Upper lobe of right lung (tissue), 1 donor: ENCODE measurements around the gene LONRF3. TPM values are rescaled to one million over a fixed set of nuclear protein-coding genes. Genes with fewer than 3 reads are reported as not detected.
A peak's percentile ranks its signal among the peaks of the same experiment; 100 is the strongest.
"Not testable (repeated sequence)": the region's sequence is repeated elsewhere in the genome, so short reads cannot be mapped to it uniquely, and the experiment has no call there.

Experiments
- ATAC-seq: fragments of 200-7000 bp; cut with Tn5 transposase; one replicate; pipeline ENCODE4 v1.9.1; 2020; ENCODE audit warnings: mild to moderate bottlenecking, moderate library complexity
- DNase-seq: peaks from one replicate; pipeline ENCODE4 v3.0.0-alpha.2; 2020
- H3K27ac ChIP-seq: fragments of 200-600 bp; one replicate; pipeline ENCODE4 v1.8.0; 2022
- H3K27me3 ChIP-seq: fragments of 200-600 bp; one replicate; pipeline ENCODE4 v1.8.0; 2022; ENCODE audit warnings: mild to moderate bottlenecking
- H3K36me3 ChIP-seq: fragments of 200-600 bp; one replicate; pipeline ENCODE4 v1.8.0; 2022
- H3K4me1 ChIP-seq: fragments of 200-600 bp; one replicate; pipeline ENCODE4 v1.8.0; 2022
- H3K4me3 ChIP-seq: fragments of 200-600 bp; one replicate; pipeline ENCODE4 v1.8.0; 2022; ENCODE audit warnings: mild to moderate bottlenecking
- H3K9me3 ChIP-seq: fragments of 200-600 bp; one replicate; pipeline ENCODE4 v1.8.0; 2022
- CTCF ChIP-seq: fragments of 200-600 bp; IDR thresholded peaks from one replicate; pipeline ENCODE4 v1.8.0; 2022; ENCODE audit warnings: antibody characterized with exemption
- intact Hi-C: fragments of 100-400 bp; cut with DNase I; formaldehyde crosslinking; loops from one replicate; pipeline ENCODE4 v1.11.0; 2022
- total RNA-seq: library from RNA; stranded (reverse); fragmentation: NEBNext Ultra II Directional; extraction: Animal tissue kit (Norgen Biotek cat#: 25700); gene quantifications from one replicate; pipeline ENCODE4 v1.2.1, GENCODE V29; 2021
- donor health status: DM: no; HTN: yes; CAD: no; lungs with severe emphysema.

Gene LONRF3
- total RNA-seq, 1 donor from 2014 or later: 24.4 TPM

GRCh38 chrX:118988911-118989310 lies 14.5 kb downstream of the LONRF3 start:
- Histone ChIP-seq H3K4me3 (no peak overlapping the region), H3K4me1 (no peaks in the 10 kb centered on the region), H3K27me3 (no peaks in the 10 kb centered on the region), H3K36me3 (peaks cover 23% of the 10 kb centered on the region), H3K27ac (no peak overlapping the region), H3K9me3 (no peaks in the 10 kb centered on the region)
- no peak for TF ChIP-seq CTCF
- ATAC-seq (no peak), DNase-seq (no peak)
- intact Hi-C loops: no loop called here

- no peaks in the 10 kb centered on the region for H3K9me3 ChIP-seq
- DNase-seq (no peak), ATAC-seq (no peak)
- no peaks in the 10 kb centered on the region for H3K4me1 ChIP-seq
- peaks cover 23% of the 10 kb centered on the region for H3K36me3 ChIP-seq
- H3K27ac ChIP-seq: no peak overlapping the region
- TF ChIP-seq CTCF: no peak
- no peak overlapping the region for H3K4me3 ChIP-seq
- intact Hi-C loops: no loop called here
- no peaks in the 10 kb centered on the region for H3K27me3 ChIP-seq
Measured at GRCh38 chrX:118989886-118990285, 15.5 kb downstream of the LONRF3 start.

GRCh38 chrX:118990512-118991227 lies 16.3 kb downstream of the LONRF3 start:
- ATAC-seq (no peak), DNase-seq (no peak)
- TF ChIP-seq CTCF: no peak
- intact Hi-C loops: no loop called here
- no peaks in the 10 kb centered on the region for H3K9me3 ChIP-seq
- H3K4me1 ChIP-seq: no peaks in the 10 kb centered on the region
- no peak overlapping the region for H3K4me3 ChIP-seq
- no peaks in the 10 kb centered on the region for H3K27me3 ChIP-seq
- peaks cover 23% of the 10 kb centered on the region for H3K36me3 ChIP-seq
- H3K27ac ChIP-seq: no peak overlapping the region

GRCh38 chrX:118992441-118993121 lies 18.2 kb downstream of the LONRF3 start:
- H3K4me3 ChIP-seq, intact Hi-C loops, H3K27me3 ChIP-seq, H3K9me3 ChIP-seq, DNase-seq, ATAC-seq, H3K4me1 ChIP-seq, H3K27ac ChIP-seq: not testable (repeated sequence)
- peaks cover 23% of the 10 kb centered on the region for H3K36me3 ChIP-seq

GRCh38 chrX:119003462-119003861 lies 29.0 kb downstream of the LONRF3 start:
- TF ChIP-seq CTCF: no peak
- intact Hi-C loops: no loop called here
- no peak for DNase-seq

GRCh38 chrX:119004920-119005524 lies 30.6 kb downstream of the LONRF3 start:
- Histone ChIP-seq H3K4me3 (no peak overlapping the region), H3K27me3 (no peaks in the 10 kb centered on the region), H3K9me3 (no peaks in the 10 kb centered on the region), H3K4me1 (no peaks in the 10 kb centered on the region), H3K27ac (no peak overlapping the region), H3K36me3 (peaks cover 8% of the 10 kb centered on the region)
- peak; percentile 92 for ATAC-seq
- DNase-seq: peak; percentile 67
- TF ChIP-seq CTCF: peak; percentile 80
- intact Hi-C loops: no loop called here

More at GRCh38 chrX:119003462-119003861, 29.0 kb downstream of the LONRF3 start:
- Histone ChIP-seq H3K9me3 (no peaks in the 10 kb centered on the region), H3K27me3 (no peaks in the 10 kb centered on the region), H3K36me3 (no peaks in the 10 kb centered on the region), H3K27ac (no peak overlapping the region), H3K4me3 (no peak overlapping the region), H3K4me1 (no peaks in the 10 kb centered on the region)
- ATAC-seq: no peak
